Activated CD4-positive, alpha-beta T cell treated with anti-CD3 and anti-CD28 coated beads, Interleukin-10, Interleukin-2, amounts not matched to agents 100 ng/mL and 50 ng/mL, durations not matched to agents 16 hours and 8 hours (primary cell): Measurements from ENCODE around the gene PARD3.
"Not testable (repeated sequence)": the region's sequence is repeated elsewhere in the genome, so short reads cannot be mapped to it uniquely, and the experiment has no call there.

Source experiments
- DNase-seq: peaks from one replicate; pipeline ENCODE4 v3.0.0-alpha.2; 2020

PARD3 gene

GRCh38 chr10:34815185-34816084, at the start of gene PARD3:
Gene PARD3, minus strand, starts transcription at chr10:34815296. Its CDS starts 301 bp downstream, at chr10:34814995.
- peak; percentile 23 for DNase-seq

- no peak for DNase-seq
These were observed 49.3 kb upstream of the PARD3 start for GRCh38 chr10:34864149-34865067.

- DNase-seq: no peak
These were observed 47.8 kb upstream of the PARD3 start for GRCh38 chr10:34862892-34863291.

- DNase-seq: no peak
These were observed 46.4 kb upstream of the PARD3 start for GRCh38 chr10:34861293-34862021.

- DNase-seq: no peak
These were observed 44.1 kb upstream of the PARD3 start for GRCh38 chr10:34859170-34859569.

GRCh38 chr10:34858003-34858402, 42.9 kb upstream of the PARD3 start:
- no peak for DNase-seq

GRCh38 chr10:34854147-34854601, 39.1 kb upstream of the PARD3 start:
- no peak for DNase-seq

- no peak for DNase-seq
These were observed 38.3 kb upstream of the PARD3 start for GRCh38 chr10:34853357-34853756.

GRCh38 chr10:34850558-34850957, 35.5 kb upstream of the PARD3 start:
- no peak for DNase-seq

- DNase-seq: no peak
These were observed 34.9 kb upstream of the PARD3 start for GRCh38 chr10:34850036-34850435.

GRCh38 chr10:34845070-34845469, 30.0 kb upstream of the PARD3 start:
- DNase-seq: no peak

- DNase-seq: no peak
These were observed 29.4 kb upstream of the PARD3 start for GRCh38 chr10:34844448-34844847.

- DNase-seq: not testable (repeated sequence)
These were observed 28.4 kb upstream of the PARD3 start for GRCh38 chr10:34843470-34843869.

GRCh38 chr10:34838366-34838900, 23.3 kb upstream of the PARD3 start:
- DNase-seq: no peak

GRCh38 chr10:34835908-34836508, 20.9 kb upstream of the PARD3 start:
- DNase-seq: no peak

GRCh38 chr10:34834274-34834673, 19.2 kb upstream of the PARD3 start:
- no peak for DNase-seq

GRCh38 chr10:34830217-34830822, 15.2 kb upstream of the PARD3 start:
- no peak for DNase-seq

- no peak for DNase-seq
These were observed 12.0 kb upstream of the PARD3 start for GRCh38 chr10:34826857-34827766.

- no peak for DNase-seq
These were observed 11.1 kb upstream of the PARD3 start for GRCh38 chr10:34826221-34826620.

- no peak for DNase-seq
These were observed 10.3 kb upstream of the PARD3 start for GRCh38 chr10:34825414-34825813.

- no peak for DNase-seq
These were observed 9.8 kb upstream of the PARD3 start for GRCh38 chr10:34824870-34825269.
